Stimulated activated naive CD8-positive, alpha-beta T cell treated with anti-CD3 and anti-CD28 coated beads, Interleukin-15, Interleukin-2, amounts not matched to agents 100 U/mL and 50 U/mL, for 24 hours (primary cell): ENCODE results near the gene MYL6B.
"Not testable (repeated sequence)": the region's sequence is repeated elsewhere in the genome, so short reads cannot be mapped to it uniquely, and the experiment has no call there.

Experiments used
- ATAC-seq: fragments of 150-1000 bp; cut with Tn5 transposase; one replicate; pipeline ENCODE4 v1.10.0; 2021
- DNase-seq: peaks from one replicate; pipeline ENCODE4 v3.0.0; 2021

Gene MYL6B

DNA sequence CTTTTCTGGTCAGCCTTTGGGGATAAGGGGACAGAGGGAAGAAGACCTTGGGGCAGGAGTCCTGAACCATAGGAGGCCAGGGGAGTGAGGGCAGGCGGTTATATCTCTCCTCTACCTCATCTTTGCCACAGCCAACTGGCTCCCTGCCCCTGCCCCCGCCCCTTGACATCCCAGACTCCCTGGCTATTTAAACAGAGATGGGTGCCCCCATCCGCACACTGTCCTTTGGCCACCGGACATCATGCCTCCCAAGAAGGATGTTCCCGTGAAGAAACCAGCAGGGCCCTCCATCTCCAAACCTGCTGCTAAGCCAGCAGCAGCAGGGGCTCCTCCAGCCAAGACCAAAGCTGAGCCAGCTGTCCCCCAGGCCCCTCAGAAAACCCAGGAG lies 1.3 kb downstream of the MYL6B start:
- DNase-seq = no peak
- no peak for ATAC-seq

DNA sequence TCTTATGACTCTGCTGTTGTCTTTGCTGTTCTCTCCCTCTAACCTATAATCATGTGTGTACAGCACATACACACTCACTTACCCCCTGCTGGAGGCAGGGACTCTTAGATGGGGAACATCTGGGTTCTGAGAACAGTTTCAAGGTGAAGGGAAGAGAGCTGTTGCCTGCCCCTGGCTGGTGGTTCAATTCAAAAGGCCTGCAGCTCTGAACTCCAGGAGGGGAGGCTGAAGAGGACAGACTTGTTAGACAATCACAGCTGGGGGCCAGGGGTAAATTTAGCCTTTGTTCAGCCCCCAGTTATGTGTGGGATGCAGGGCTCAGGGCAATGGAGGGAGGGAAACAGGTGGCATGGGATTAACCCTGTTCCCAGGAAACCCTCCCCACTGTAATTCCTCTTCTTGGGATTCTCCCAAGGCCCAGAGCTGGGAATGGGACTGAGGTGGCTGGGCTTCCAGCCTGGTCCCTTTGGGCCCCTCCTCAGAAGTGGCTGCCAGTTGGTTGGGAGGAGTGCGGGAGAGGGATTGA lies 1.9 kb downstream of the MYL6B start:
- DNase-seq (no peak), ATAC-seq (no peak)

DNA sequence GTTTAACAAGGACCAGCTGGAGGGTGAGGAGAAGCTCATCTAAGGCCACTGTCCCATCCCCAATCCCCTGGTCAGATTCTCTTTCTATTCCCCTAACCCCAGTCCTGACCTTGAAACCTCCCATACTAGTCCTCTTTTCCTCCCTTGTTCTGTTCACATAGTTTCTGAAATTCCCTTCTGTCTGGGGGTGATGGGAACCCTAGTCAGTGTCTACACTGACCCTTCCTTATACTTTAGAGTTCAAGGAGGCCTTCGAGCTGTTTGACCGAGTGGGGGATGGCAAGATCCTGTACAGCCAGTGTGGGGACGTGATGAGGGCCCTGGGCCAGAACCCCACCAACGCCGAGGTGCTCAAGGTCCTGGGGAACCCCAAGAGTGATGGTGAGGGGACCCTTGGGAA lies 2.4 kb downstream of the MYL6B start:
- no peak for DNase-seq
- no peak for ATAC-seq

DNA sequence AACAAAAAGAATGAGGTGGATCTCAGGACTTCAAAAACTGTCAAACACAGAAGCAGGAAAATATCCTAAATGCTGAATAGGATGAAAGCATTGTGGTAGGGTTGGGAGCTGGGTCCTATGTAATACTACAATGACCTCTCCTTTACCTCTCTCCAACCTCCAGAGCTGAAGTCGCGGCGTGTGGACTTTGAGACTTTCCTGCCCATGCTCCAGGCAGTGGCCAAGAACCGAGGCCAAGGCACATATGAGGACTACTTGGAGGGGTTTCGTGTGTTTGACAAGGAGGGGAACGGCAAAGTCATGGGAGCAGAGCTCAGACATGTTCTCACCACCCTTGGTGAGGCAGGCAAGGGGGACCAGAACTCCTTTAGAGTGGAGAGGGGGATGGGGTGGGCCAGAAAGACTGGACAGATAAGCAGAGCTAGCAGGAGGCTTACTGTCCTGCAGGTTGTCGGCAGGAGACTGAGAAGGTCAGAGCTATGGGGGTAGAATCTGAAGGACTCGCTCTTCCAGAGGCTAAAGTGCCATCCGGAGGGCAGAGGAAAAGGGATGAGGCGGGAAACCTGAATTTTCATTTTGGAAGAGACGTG lies 3.0 kb downstream of the MYL6B start:
- ATAC-seq (no peak), DNase-seq (no peak)

DNA sequence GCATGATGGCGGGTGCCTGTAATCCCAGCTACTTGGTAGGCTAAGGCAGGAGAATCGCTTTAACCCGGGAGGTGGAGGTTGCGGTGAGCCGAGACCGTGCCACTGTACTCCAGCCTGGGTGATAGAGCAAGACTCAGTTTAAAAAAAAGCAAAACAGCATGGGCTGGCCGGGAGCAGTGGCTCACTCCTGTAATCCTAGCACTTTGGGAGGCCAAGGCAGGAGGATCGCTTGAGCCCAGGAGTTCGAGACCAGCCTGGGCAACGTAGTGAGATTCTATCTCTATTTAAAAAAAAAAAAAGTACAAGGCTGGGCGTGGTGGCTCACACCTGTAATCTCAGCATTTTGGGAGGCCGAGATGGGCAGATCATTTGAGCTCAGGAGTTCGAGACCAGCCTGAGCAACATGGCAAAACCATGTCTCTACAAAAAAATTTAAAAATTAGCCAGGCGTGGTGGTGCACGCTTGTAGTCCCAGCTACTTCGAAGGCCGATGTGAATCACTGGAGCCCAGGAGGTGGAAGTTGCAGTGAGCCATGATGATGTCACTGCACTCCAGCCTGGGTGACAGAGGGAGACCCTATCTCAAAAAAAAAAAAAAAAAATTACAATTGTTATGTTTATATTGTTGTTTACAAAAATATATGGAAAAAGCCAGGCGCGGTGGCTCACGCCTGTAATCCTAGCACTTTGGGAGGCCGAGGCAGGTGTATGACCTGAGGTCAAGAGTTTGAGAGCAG lies 4.2 kb downstream of the MYL6B start:
- DNase-seq = not testable (repeated sequence)

DNA sequence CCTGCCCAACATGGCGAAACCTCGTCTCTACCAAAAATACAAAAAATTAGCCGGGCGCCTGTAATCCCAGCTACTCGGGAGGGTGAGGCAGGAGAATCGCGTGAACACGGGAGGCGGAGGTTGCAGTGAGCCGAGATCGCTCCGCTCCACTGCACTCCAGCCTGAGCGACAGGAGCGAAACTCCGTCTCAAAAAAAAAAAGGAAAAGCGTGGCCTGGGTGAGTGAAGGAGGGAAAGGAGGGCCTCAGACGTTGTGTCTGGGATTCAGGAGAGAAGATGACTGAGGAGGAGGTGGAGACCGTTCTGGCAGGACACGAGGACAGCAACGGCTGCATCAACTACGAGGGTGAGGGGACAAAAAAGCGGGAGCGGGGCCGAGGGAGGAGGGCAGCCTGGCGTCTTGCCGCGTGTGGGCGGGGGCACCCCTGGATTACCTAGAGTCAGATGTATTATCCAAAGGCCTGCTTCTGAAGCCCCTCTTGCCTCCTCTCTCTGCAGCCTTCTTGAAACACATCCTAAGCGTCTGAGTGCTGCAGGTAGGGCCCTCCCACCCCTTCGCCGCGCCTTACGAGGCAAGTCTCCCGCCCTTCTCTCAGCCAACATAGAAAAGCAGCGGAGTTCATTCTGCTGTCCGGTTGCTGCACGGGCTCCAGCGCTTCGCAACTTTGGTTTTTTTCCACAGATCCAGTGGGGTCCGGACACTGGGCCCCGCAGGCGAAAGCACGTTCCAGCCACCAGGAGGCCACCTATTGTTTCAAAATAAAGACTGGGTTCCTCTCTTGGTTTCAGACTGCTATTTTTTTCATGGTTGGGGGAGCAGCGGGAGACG lies 5.0 kb downstream of the MYL6B start:
- DNase-seq (peak; percentile 60), ATAC-seq (peak; percentile 19)

More for the DNA sequence above, 4.2 kb downstream of the MYL6B start:
- not testable (repeated sequence) for ATAC-seq

DNA sequence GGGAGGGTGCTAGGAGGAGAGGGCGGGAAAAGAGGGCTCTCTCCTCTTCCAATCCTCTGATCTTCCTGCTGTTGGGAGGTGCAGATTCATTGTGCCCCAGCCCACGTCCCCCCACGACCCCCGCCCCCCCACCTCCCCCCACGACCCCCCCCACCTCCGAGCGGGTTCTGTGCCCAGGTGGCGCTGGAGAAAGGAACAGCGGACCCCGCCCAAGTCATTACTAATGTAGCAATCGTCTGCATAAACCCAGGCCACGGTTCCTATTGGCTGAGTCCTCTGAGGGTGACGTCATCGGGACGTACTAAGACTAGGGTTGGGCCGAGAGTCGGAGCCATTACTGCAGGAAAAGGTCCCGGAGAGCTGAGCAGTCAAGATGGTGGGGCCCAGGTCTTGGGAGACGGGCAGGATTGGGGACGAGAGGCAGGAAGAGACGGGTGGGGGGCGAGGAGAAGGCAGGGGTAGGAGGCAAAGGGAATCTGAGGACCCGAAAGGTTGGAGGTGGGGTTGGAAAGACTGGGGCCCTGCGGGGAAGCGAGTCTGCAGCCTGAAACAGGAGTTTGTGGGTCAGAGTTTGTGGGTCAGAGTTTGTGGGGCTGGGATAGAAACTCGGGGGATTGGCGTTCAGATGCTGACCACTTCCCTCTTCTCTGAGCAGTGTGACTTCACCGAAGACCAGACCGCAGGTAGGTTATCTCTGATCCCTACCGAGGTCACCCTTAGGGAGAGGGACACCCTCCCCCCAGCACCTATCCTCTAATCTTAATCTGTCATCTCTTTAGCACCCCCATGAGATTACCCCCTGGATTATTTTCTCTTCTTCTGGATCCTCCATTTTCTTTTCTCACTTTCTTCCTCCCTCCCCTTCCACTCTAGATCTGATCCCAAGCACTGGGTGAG lies 5.9 kb downstream of the MYL6B start, which contains the start of gene MYL6:
Gene MYL6, plus strand, starts transcription at position 331 of the 897 bp plus-strand sequence. Its CDS starts 43 bp downstream, at position 374.
- peak; percentile 88 for ATAC-seq
- DNase-seq = peak; percentile 91

DNA sequence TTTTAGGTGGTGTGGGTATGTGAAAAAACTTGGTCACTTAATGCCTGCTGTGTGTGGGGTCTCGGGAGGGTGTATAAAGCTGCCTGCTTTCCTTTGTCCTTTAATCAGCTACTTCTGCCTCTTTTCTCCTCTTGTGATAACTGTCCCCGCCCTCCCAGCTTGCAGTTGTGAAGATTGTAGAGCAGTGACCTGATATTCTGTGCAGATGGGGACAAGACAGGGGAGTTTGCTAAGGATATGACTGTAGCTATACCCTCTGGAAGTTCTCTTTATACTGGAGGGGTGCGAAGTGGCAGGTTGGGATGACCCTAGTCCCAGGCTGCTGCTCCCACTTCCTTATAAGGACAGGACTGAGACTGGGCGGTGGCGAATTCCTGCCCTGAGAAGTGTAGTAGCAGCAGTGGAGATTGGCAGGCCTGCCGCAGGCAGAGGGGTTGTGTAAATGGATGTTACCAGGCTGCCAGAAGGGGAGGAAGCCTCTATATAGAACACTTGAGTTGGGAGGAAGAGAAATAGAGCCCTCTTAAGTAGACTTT lies 6.6 kb downstream of the MYL6B start:
- ATAC-seq (peak; percentile 6), DNase-seq (peak; percentile 35)

DNA sequence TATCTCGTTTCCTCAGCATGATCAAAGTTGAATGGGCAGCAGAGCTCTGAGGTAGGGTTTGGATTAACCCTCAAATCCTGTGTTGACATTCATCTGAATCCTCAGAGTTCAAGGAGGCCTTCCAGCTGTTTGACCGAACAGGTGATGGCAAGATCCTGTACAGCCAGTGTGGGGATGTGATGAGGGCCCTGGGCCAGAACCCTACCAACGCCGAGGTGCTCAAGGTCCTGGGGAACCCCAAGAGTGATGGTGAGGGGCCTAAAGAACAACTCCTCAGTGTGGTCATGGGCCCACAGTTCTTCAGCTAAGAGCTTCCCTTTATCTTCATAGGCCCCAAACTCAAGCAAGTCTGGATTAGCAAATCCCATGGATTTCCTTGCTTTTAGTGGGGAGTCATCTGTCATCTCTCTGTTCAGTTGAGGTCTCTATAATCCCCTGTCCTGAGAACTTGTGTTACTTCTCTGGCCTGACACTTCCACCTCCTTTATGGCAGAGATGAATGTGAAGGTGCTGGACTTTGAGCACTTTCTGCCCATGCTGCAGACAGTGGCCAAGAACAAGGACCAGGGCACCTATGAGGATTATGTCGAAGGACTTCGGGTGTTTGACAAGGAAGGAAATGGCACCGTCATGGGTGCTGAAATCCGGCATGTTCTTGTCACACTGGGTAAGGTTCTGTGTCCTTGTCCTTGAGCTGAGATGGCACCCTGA lies 7.2 kb downstream of the MYL6B start:
- ATAC-seq (no peak), DNase-seq (no peak)

DNA sequence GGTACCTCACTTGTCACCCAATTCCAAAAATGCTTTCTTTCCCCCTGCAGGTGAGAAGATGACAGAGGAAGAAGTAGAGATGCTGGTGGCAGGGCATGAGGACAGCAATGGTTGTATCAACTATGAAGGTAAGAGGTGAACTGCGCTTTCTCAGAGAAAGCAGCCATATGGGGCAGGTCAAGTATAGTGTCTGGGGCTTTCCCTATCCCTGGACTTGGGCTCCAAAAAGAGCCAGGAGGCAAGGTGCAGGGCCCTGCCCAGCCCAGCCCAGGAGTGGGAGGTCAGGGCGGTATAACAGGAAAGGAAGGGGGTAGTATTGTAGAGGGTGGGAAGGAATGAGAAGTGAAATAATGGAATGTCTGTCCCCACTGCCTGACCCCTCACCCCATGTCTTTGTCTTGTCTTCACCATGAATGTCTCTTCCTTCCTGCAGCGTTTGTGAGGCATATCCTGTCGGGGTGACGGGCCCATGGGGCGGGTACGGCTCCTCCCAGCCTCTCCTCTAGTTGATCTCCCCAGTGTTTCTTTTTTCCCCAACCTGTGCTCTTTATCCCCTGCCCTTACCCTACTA lies 7.9 kb downstream of the MYL6B start:
- peak; percentile 59 for DNase-seq
- peak; percentile 38 for ATAC-seq

DNA sequence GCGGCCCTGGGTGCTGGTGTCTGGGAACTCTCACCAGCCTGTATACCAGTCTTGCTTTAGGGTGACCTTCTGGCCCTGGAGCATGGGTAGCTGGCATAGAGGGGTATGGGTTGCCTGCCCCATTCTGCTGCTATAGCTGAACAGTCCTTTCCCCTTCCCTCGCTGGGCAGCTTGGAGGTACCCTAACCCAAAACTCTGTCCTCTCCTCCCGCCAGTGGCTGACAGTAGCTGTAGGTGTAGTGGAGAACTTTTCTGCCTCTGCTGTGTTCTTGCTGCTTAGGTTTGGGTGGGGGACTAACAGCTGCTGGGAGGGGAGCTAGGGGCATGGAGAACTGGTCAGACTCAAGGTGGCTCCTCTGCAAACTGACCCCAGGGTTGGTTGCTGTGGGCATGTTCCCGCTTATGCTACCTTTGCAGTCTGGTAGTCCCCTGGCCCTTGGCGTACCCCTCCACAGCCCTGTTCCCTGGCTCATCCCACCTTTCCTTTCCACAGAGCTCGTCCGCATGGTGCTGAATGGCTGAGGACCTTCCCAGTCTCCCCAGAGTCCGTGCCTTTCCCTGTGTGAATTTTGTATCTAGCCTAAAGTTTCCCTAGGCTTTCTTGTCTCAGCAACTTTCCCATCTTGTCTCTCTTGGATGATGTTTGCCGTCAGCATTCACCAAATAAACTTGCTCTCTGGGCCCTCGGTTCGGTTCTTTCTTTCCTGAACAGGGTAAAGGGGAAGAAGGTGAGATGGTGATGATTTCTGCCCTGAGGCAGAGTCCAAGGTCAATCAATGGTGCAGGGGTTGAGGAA lies 8.7 kb downstream of the MYL6B start:
- DNase-seq (no peak), ATAC-seq (no peak)

DNA sequence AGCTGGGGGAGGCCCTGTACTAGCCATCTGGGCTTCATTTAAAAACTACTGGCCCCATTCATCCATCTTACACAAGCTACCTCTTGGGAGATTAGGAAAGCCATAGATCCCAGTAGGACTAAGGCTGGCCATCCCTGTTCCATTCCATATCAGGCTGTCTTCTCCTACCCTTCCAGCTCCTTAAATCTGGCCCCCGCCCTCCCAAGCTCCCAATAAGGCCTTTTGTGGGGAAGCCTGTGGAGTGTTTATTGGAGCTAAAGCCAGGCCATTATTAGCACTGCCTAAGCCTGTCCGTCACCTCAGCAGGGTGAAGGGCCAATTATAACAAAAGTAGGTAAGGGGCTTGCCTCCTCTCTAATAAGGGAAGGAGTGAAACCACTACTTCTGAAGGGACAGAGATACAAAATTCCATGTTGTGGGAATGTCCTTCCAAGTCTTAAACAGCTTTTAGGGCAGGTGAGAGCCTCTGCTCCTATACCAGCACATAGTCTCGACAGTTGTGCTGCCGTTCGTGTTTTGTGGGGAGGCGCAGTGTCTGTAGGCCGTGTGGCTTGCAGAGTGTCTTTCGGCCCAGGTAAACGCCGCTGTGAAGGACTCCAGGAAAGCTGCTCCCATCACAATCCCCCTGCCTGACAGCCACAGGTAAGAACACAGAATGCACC lies 9.4 kb downstream of the MYL6B start:
- DNase-seq = no peak
- no peak for ATAC-seq

DNA sequence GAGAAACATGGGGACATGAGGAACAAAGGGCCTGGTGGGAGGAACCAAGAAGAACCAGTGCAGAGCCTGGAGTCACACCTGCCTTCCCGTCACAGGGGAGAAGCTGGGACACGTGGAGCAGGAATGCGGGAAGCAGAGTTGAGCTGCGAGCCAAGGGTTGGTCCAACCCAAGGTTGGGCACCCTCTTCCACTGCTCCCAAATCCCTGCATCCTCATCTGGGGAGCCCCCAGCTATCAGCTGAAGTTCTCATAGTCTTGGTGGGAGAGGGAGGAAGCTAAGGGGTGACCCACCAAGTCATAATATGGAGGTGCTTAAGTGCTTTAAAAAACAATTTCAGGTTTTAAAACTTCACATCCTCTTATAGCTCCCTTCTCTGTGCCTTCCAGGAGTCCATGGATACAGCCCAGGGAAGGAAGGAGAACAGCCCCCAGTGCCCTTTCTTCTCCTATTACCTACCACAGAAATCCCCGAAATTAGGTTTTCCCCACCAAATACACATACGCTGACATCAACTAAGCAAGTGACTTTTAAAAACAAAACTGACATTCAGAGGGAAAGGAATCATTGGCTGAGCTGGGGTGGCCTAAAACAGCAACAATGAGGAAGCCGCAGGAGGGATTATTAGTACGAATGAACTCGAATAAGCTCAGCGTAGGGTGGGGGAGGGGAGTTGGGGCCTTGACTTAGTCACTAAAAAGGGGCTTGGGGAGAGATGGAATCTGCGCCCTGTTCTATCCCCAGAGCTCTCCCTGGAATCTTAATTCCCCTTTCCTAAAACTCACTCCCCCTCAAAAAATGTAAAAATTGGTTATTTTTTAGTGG lies 10.3 kb downstream of the MYL6B start:
- DNase-seq (no peak), ATAC-seq (no peak)

DNA sequence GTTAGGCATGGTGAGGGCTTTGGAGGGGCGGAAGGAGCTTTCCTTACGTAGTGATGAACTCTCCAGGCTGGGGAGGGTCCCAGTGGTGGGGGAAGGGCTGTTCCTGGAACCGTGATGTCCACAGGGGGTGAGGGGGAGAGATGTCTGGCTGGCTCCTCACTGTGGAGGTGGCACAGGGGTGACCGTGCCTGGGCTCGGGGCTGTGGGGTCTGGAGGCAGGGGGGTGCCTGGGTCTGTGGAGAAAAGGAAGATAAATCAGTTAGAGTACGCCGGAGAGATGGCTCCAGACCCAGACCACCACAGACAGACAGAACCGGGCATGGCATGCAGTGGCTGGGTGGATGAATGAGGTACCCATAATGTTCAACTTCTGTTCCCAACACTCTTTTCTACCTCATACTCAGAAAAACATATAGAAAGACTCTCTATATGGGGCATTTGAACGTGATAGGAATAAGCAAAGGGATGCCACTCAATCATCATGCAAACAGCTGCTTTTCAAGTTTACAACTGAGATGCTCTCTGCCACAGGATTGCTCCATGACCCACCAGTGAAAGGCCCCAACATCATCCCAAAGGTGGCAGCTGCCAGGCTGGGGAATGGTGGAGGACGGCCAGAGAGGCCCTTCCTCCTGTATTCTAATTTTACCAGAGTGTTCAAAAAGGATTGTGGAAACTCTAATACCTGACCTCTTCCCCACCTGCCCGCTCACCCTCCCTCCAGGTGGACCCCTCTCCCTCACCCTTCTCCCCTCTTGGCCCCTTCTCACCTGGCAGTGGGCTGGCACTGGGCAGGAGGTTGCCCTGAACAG lies 11.4 kb downstream of the MYL6B start:
- ATAC-seq (no peak), DNase-seq (no peak)

DNA sequence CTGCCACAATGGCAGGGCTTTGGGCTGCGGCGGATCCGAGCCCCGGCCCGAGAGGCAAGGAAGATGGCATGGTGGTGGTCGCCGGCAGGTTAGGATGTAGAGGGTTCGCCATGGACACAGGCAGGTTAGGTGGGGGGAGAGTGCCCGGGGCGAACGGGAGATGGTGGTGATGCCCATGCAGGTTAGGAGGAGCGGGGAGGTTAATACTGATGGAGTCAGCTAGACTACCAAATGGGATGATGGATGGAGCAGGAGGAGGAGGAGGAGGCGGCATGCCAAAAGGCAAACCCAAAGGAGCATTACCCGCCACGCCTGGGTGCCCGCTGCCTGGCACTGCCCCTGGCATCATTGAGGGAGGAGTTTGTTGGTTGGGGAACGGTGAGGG lies 11.9 kb downstream of the MYL6B start:
- ATAC-seq = no peak

DNA sequence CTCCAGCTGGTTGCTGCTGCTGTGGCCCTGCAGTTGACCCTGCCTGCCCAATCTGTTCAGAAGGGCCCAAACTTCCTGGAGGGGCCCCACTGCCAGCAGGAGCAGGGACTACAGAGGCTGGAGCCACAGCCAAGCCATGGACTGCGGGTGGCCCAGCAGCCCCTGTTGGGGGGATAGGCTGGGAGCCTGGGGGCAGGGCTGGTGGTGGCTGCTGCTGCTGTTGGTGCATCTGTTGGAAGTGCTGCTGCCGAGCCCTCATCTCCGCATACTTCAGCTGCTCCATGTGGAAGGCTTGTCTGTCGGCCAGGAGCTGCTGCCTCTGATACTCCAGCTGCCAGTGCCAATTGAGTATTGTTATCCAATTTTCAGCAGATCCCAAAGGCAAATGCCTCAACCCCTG lies 13.0 kb downstream of the MYL6B start:
- DNase-seq (no peak), ATAC-seq (no peak)

More for the DNA sequence above, 11.9 kb downstream of the MYL6B start:
- no peak for DNase-seq

DNA sequence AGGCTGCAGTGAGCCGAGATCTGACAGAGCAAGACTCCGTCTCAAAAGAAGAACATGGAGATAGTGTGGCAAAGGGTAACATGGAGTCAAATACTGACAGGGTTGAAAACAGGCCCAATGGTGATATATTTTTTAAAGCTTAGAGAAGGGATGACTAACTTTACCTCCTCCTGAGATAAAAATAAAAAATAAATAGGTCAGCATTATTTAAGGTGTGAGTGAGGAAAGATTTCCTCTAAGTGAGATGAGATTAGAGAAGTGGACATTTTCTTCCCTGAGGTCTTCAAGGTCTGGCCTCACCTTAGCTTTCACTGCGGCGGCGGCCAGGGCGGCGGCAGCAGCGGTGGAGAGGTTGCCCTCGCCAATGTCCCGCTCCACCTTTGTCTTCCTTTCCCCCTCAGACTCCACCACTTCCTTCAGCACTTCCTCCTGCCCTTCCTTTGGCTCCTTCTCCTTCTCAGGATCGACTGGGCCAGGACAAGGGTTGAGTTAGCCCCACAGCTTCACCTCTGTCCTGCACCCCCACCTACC lies 16.9 kb downstream of the MYL6B start:
- DNase-seq (no peak), ATAC-seq (no peak)
